HEK293T (cell line): ENCODE results near the gene MAML2.

Experiments used
- BHLHE40 ChIP-seq: fragments of 450-650 bp; IDR thresholded peaks from 2 replicates; pipeline ENCODE4 v1.6.1; 2016; ENCODE audit warnings: mild to moderate bottlenecking, moderate library complexity, borderline replicate concordance
- ELF4 ChIP-seq: fragments of 450-650 bp; IDR thresholded peaks from 2 replicates; pipeline ENCODE4 v1.6.1; 2017; ENCODE audit warnings: antibody characterized with exemption
- FOXA1 ChIP-seq: fragments of 450-650 bp; IDR thresholded peaks from 2 replicates; pipeline ENCODE4 v1.6.1; 2016; ENCODE audit warnings: mild to moderate bottlenecking
- FOXK2 ChIP-seq: fragments of 450-650 bp; IDR thresholded peaks from 2 replicates; pipeline ENCODE4 v1.6.1; 2016; ENCODE audit warnings: mild to moderate bottlenecking
- FOXM1 ChIP-seq: fragments of 450-650 bp; IDR thresholded peaks from 2 replicates; pipeline ENCODE4 v1.6.1; 2017; ENCODE audit warnings: mild to moderate bottlenecking, borderline replicate concordance
- LEF1 ChIP-seq: fragments of 450-650 bp; IDR thresholded peaks from 2 replicates; pipeline ENCODE4 v1.6.1; 2017; ENCODE audit warnings: mild to moderate bottlenecking, borderline replicate concordance
- NFRKB ChIP-seq: fragments of 450-650 bp; IDR thresholded peaks from 2 replicates; pipeline ENCODE4 v1.6.1; 2016; ENCODE audit warnings: mild to moderate bottlenecking, moderate library complexity
- PKNOX1 ChIP-seq: fragments of 450-650 bp; IDR thresholded peaks from 2 replicates; pipeline ENCODE4 v1.6.1; 2016
- SP1 ChIP-seq: fragments of 450-650 bp; IDR thresholded peaks from 2 replicates; pipeline ENCODE4 v1.6.1; 2017
- SUZ12 ChIP-seq: fragments of 450-650 bp; IDR thresholded peaks from 2 replicates; pipeline ENCODE4 v1.6.1; 2016; ENCODE audit warnings: mild to moderate bottlenecking
- TARDBP ChIP-seq: fragments of 450-650 bp; IDR thresholded peaks from 2 replicates; pipeline ENCODE4 v1.6.1; 2016
- ZNF384 ChIP-seq: fragments of 450-650 bp; IDR thresholded peaks from 2 replicates; pipeline ENCODE4 v1.6.1; 2016

- TF ChIP-seq PKNOX1 (no peak), FOXK2 (no peak), TARDBP (no peak), FOXA1 (no peak), SUZ12 (no peak), NFRKB (no peak), FOXM1 (no peak), SP1 (no peak), BHLHE40 (no peak), ZNF384 (no peak), ELF4 (no peak), LEF1 (no peak)
Observed at GRCh38 chr11:96292291-96293010, 50.5 kb downstream of the MAML2 start.
